Measurements from ENCODE around the gene MBP.

DNA sequence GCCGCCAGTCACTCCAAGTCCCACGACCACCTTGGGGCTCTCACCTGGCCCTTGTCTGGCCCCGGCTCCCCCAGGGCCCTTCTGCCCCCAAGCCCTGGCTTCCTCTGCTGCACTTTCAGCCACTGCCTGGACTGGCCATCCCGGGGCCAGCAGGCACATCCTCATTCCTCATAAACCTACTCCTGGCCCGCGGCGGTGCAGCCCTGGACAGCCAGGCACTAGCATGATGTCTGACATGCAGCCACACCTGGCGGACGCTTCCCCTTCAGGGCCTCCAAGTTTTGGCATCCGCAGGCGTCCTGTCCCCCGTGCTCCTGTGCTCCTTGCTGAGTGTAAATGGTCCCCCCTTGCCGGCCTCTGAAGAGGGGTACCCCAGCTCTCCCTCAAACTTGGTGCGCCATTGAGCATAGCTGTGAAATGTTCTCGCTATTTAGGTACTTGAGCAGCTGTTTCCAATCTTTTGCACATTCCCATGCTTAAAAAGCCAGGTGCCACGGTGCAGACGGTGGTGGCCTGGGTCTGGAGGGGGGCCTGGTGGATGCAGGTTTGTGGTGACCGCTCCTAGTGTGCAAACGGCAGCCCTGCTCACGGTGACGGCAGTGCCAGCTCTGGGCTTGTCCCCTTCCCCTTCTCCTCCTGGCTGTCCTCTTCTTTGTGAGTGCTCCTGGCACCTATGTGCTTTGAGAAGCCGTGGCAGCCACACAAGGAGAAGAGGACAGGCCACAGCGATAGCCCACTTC is 123.8 kb downstream of the MBP start:
- no peak for TF ChIP-seq EZH2 (IDR thresholded peaks at IDR 0.05)
- no peak for TF ChIP-seq POLR2AphosphoS5 (IDR thresholded peaks at IDR 0.05; ENCODE audit: borderline replicate concordance, low read depth, low read length)
